GM12865 (cell line): ENCODE measurements around the gene EPHB4.

Experiments used
- DNase-seq: peaks from one replicate; pipeline ENCODE4 v3.0.0; 2010; ENCODE audit warnings: low read depth
- H3K4me3 ChIP-seq: 2 replicates; pipeline ENCODE4 v1.5.1; 2011; ENCODE audit warnings: mild to moderate bottlenecking, low read depth, low read length, control low read depth
- TF ChIP-seq, protein P1 (sequence below): IDR thresholded peaks from 2 replicates; pipeline ENCODE4 v1.5.1; 2011; ENCODE audit warnings: low read length, control low read depth, low read depth, inconsistent platforms; ENCODE audit not compliant: insufficient read depth; ENCODE audit errors: missing control alignments

The EPHB4 gene

DNA sequence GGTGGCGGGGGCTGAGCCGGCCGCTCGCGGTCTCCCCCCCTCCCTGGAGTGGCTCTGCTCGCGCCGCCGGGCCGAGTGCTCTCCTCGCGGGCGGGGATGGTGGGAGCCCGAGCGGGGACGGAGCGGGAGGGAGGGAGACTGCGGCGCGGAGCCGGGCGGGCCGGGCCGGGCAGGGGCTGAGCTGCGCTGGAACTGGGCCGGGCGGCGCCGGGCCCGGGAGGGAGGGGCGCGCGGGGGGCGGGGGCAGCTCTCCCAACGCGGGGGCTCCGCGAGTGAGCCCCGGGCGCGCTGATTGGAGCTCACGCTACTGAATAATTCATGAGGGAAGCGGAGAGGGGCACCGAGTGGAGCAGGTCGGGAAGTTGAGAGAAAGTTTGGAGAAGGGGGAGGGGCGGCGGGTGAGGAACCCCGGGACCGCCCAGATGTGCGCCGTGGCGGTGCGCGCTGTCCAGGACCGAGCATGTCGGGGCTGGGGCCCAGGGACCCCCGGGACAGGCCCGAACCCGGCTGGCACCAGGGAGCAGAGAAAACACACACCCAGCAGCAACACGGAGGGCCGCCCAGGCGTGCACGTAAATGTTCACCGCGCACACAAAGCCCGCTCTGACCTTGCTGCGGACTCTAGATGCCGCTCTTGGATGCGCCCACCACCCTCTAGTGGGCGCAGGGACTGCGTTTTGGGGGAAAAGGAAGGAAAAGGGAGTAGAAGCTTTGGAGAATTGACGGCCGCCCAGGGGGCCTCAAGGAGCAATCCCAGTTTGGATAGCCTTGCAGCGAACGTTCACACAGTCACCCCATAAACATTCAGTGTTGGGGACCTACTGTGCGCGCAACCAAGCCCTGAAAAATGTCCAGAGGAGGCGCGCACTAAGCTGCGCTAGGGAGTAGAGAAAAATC is at the start of gene EPHB4:
TSS of gene EPHB4 (minus strand) at position 194 of the 897 bp plus-strand sequence. CDS start 493 bp downstream, outside the sequence.
- no peak within 1 kb of the TSS for H3K4me3 ChIP-seq
- no peak for DNase-seq
- TF ChIP-seq, protein P1, sequence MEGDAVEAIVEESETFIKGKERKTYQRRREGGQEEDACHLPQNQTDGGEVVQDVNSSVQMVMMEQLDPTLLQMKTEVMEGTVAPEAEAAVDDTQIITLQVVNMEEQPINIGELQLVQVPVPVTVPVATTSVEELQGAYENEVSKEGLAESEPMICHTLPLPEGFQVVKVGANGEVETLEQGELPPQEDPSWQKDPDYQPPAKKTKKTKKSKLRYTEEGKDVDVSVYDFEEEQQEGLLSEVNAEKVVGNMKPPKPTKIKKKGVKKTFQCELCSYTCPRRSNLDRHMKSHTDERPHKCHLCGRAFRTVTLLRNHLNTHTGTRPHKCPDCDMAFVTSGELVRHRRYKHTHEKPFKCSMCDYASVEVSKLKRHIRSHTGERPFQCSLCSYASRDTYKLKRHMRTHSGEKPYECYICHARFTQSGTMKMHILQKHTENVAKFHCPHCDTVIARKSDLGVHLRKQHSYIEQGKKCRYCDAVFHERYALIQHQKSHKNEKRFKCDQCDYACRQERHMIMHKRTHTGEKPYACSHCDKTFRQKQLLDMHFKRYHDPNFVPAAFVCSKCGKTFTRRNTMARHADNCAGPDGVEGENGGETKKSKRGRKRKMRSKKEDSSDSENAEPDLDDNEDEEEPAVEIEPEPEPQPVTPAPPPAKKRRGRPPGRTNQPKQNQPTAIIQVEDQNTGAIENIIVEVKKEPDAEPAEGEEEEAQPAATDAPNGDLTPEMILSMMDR: no peak

DNA sequence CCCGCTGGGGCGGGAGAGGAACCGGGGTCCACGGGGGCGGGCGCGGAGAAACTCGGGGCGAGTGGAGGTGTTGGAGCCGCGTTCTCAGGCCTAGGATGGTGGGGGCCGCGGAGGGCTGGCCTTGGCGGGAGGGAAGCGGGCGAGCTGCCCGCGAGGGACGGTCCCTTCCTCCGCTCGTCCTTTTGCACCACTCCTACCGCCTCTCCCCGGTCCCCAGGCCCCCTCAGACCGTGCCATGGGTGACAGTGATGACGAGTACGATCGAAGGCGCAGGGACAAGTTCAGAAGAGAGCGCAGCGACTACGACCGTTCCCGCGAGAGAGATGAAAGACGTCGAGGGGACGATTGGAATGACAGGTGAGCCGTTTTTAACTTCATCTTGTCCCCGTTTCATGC is 48.0 kb upstream of the EPHB4 start:
- TF ChIP-seq, protein P1: no peak
- H3K4me3 ChIP-seq: peak overlapping the region; percentile 80
- peak; percentile 65 for DNase-seq

DNA sequence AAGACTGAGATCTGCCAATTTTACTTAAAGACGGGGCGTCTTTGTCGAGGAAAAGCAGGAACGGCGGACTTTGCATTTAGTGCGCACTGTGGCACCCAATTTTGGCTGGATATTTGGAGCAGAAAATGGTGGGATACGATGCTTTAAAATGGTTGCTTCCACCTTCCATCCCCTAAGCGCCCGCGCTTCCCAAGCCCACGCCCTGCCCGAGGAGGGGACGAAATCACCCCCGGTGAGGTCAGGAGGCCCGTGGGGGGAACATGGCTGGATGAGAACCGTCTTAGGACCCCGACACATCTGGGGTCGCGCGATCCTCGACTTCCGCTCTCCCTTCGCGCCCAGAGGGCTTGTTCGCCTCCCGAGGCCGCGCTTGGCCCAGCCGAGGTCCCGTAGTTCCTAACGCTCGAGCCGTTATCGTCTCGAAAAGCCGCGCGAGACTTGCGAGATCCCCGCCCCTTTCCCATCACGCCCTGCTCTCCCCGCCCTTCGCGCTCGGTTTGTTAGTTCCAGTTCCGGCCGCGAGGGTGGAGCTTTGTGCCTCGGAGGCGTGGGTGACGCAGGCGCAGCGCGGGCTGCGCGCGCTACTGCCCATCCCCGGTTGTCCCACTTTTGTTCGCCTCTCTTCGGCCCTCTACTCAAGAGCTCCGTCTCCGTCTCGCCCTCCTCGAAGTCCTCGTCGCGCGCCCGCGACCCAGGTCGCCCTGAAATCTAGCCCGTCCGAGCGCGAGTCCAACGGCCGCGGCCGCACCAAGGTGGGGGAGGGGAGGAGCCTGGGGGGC is 47.4 kb upstream of the EPHB4 start, which contains the start of gene SRRT:
TSS of gene SRRT (plus strand) at position 527 of the 779 bp plus-strand sequence. CDS start 488 bp downstream, outside the sequence.
- DNase-seq: peak; percentile 99
- TF ChIP-seq, protein P1: peak; percentile 8
- peak within 1 kb of the TSS; percentile 85 for H3K4me3 ChIP-seq

DNA sequence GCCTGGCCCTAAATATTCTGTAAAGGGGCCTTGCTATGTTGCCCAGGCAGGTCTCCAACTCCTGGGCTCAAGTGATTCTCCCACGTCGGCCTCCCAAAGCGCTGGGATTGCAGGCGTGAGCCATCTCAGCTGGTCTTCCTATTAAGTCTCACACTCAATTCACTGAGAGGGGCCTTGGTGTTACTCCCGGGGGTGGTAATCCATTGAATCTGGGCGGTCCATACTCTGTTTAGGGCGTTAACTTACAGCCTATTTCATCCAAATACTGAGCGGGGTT is 46.9 kb upstream of the EPHB4 start:
- TF ChIP-seq, protein P1: no peak
- DNase-seq: no peak
- H3K4me3 ChIP-seq: peak overlapping the region; percentile 85

DNA sequence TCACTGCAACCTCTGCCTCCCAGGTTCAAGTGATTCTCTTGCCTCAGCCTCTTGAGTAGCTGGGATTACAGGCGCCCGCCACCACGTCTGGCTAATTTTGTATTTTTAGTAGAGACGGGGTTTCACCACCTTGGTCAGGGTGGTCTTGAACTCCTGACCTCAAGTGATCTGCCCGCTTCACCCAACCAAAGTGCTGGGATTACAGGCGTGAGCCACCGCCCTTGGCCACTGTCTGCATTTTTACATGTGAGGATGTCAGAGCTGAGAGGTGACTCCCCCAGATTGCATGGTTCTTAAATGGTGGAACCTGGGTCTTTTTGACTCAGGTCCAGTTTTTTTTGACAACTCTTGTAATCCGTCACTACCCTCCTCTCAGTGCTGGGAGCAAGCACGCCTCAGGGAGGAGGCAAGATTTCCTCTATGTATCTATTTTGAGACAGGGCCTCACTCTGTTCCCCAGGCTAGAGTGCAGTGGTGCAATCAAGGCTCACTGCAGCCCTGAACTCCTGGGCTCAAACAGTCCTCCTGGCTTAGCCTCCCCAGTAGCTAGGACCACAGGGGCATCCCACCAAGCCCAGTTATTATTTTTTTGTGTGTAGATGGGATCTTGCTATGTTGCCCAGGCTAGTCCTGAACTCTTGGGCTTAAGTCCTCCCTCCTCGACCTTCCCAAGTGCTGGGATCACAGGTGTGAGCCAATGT is 46.4 kb upstream of the EPHB4 start:
- TF ChIP-seq, protein P1: no peak
- DNase-seq: no peak
- peak overlapping the region; percentile 85 for H3K4me3 ChIP-seq

DNA sequence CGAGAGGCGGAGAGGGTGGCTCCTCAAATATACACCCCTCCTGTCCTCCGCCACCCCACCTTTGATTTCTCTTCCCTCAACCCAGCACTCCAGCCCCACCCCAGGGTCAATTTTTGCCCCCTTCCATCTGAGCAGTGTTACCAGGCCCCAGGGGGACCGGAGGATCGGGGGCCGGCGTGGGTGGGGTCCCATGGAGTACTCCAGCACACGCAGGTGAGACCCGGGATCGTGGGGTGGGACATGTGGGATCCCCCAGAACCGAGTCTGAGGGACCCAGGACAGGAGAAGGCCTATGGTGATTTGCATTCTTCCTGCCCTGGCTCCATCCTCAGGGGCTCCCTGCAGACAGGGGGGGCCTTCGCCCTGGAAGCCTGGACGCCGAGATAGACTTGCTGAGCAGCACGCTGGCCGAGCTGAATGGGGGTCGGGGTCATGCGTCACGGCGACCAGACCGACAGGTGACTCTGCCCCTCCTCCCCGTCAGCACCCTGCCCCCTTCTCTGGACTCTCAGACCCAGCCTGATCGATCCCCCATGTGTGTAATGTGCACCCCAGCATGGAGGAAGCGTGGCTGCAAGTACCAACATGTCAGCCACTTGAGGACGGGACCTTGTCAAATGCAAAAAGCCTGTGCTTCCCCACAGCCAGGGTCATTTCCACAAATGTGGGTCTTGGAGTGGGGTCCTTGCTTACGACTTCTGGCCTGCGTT is 40.6 kb upstream of the EPHB4 start:
- H3K4me3 ChIP-seq: peak overlapping the region; percentile 67
- TF ChIP-seq, protein P1: no peak

More for the DNA sequence above, 40.6 kb upstream of the EPHB4 start:
- DNase-seq: peak; percentile 67
